OCI-LY3 (cell line): ENCODE measurements around the gene SOX18.

Experiments used
- CTCF ChIP-seq: fragments of 200-600, 300-600 bp; sonication (generic); IDR thresholded peaks from 2 replicates; pipeline ENCODE4 v1.5.1; 2014; ENCODE audit warnings: antibody characterized with exemption, low read length, low read depth
- EZH2phosphoT487 ChIP-seq: fragments of 200-600 bp; shearing (Covaris generic); IDR thresholded peaks from 2 replicates; pipeline ENCODE4 v1.6.1; 2018; ENCODE audit warnings: antibody characterized with exemption, mixed run types, low read depth

- 0 out of 2 replicates have a peak, but pooled peaks have one; percentile 4 for TF ChIP-seq CTCF
- TF ChIP-seq EZH2phosphoT487 = no peak
Observed at GRCh38 chr20:64082126-64082731, 32.8 kb upstream of the SOX18 start.
